Epithelial cell of esophagus (primary cell): ENCODE data around the gene TINAGL1.

ENCODE experiments used
- DNase-seq: peaks from one replicate; pipeline ENCODE4 v3.0.0; 2010; ENCODE audit warnings: low read depth
- H3K4me3 ChIP-seq: 2 replicates; pipeline ENCODE4 v1.5.1; 2011; ENCODE audit warnings: mild to moderate bottlenecking, low read length, control low read depth
- CTCF ChIP-seq: IDR thresholded peaks from 2 replicates; pipeline ENCODE4 v1.5.1; 2011; ENCODE audit warnings: low read depth, mild to moderate bottlenecking, low read length, control low read depth, inconsistent platforms; ENCODE audit not compliant: insufficient read depth; ENCODE audit errors: missing control alignments

Gene TINAGL1

DNA sequence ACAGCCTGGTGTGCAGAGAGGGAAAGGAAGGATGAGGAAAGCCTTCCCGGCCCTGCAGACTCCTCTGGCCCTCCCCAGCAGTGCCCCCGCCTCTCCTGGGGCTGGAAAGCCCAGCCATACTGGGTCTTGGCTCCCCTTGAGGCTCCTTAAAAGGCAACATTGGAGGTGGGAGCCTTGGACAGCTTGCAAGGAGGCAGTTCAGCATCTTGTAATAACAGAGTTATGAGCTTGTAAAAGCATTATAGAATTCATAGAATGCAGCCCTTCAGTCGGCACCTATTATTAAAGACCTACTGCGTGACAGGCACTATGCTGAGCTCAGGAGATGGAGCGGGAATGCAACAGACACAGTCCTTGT is 4.2 kb downstream of the TINAGL1 start:
- no peak overlapping the region for H3K4me3 ChIP-seq
- no peak for DNase-seq
- no peak for TF ChIP-seq CTCF

DNA sequence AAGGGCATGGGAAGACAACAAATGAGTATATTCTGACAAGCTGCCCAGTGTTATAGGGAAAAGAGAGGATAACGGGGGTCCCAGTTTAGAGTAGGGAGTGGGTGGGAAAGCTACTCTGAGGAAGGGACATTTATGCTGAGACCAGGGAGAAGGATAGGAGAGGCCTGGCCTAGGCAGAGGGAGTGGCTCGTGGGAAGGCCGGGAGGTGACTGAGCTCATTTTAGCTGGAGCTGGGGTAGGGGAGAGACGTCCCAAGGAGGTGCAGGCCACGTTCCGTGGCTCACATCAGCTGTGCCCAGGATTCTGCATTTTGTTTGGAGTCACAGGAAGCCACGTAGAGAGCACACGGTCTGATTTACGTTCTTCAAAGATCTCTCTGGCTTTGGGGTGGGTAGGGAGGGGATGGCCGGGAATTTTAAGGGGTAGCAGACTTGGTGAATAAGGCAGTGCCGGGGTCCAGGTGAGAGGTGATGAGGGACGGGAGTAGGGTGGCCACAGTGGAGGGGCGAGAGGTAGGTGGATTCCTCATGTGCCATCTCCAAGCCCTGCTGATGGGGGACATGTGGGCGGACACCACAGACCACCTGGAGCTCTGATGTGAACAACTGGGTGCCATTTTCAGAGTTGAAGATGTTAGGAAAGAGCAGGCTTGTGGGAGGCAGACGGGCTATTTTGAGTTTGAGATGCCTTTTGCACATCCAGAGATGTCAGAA is 4.7 kb downstream of the TINAGL1 start:
- no peak for TF ChIP-seq CTCF
- DNase-seq, result no peak
- H3K4me3 ChIP-seq, result no peak overlapping the region

DNA sequence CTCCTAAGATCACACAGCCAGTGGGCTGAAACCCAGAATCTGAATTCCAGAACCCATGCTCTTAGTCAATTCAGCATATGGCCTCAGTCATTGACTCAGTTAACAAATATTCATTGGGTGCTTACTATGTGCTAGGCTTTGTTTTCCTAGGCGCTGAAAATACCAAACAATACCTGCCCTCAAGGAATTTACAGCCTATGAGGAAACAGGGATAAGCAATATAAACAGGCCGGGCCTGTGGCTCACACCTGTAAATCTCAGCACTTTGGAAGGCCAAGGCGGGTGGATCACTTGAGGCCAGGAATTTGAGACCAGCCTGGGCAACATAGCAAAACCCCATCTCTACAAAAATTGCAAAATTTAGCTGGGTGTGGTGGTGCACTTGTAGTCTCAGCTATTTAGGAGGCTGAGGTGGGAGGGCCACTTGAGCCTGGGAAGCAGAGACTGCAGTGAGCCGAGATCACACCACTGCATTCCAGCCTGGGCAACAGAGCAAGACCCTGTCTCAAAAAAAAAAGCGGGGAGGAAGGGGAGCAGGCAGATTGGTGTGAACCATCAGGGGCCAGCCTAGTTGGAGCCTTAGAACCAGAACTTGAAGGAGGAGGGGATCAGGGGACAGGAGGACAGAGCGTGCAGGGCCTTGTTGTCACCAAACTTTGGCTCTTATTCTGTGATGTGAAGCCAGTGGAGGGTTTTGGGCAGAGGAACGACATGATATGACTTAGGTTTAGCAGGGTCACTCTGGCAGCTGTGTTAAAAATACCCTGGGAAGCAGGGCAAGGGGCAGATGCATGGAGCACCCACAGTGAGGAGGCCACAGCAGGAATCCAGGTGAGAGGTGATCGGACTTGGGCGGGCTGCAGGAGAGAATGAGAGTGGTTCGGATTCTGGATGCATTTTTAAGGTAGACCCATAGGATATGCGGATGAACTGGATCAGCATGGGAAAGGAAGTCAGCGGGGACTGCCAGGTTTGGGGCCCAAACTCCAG is 5.8 kb downstream of the TINAGL1 start:
- no peak for TF ChIP-seq CTCF
- no peak overlapping the region for H3K4me3 ChIP-seq
- DNase-seq, result peak; percentile 94

DNA sequence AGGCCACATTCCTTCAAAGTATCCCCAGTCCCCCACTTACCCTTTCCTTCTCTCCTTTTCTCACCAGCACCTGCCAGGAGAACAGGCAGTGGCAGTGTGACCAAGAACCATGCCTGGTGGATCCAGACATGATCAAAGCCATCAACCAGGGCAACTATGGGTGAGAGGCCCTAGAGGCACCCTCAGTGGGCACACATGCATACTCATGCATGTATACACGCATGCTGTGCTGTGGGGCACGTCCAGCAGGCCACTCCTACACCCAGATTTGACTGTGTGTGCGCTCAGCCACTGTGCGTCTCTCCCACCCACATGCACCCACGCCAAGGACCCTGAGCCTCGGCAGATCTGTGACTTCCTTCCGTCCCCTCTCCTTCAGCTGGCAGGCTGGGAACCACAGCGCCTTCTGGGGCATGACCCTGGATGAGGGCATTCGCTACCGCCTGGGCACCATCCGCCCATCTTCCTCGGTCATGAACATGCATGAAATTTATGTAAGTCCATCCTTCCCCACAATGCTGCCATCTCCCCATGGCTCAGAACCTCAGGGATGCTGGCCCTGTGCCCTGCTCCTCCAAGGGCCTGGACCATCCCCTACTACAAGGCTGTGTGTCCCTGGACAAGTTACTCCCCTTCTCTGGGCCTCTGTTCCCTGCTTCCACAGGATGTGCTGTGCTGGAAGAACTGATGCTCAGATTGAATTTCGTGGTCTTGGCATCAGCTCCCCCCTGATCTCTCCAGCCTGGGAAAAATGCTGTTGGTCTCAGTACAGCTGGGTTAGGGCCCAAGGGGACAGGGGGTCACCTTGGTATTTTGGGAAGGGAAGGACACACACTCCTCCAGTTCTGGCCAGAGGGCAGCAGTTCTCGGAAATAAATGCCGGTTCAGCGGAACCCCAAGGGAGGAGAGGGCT is 7.0 kb downstream of the TINAGL1 start:
- TF ChIP-seq CTCF, result no peak
- no peak overlapping the region for H3K4me3 ChIP-seq
- no peak for DNase-seq

DNA sequence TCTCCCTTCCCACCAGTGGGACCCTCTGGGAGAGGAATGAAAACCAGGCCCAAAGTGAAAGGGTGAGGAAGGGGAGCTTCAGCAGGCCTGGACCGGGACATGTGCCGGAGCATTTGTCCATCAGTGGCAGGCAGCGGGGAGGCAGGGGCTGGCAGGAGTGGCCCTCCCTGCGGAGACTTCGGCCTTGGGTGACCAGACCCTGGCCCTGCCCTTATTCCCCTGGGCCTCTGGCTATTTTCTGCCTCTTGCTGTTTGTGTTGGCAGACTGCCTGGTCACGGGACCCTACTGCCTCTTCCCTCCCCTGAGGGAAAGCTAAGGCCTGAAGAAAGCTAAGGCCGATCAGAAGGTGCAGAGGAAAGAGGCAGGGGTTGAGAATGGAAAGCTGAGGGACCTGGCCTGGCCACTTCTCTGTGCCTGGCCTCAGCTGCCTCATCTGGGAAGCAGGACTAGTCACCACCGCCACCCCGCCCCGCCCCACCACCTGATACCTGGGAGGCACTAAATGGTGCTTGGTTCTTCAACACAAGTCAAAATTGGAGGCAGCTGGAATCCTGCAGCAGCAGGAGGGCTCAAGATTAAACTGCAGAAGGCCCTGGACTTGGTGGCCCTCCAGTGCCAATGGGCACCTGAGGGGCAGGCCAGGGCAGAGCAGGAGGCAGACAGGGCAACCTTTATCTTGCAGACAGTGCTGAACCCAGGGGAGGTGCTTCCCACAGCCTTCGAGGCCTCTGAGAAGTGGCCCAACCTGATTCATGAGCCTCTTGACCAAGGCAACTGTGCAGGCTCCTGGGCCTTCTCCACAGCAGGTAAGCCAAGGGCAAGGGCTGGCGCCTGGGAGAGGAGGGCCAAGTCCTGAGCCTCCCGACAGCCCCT is 7.9 kb downstream of the TINAGL1 start:
- no peak for DNase-seq
- H3K4me3 ChIP-seq, result no peak overlapping the region
- no peak for TF ChIP-seq CTCF
